Measurements from ENCODE around the gene THRSP. TPM values are rescaled to one million over a fixed set of nuclear protein-coding genes. Genes with fewer than 3 reads are reported as not detected.
"Not testable (repeated sequence)": the region's sequence is repeated elsewhere in the genome, so short reads cannot be mapped to it uniquely, and the experiment has no call there.

Gene THRSP
- total and polyA plus RNA-seq, 4 donors = 30.9 to 90.1 (median 51.1) TPM; not detected in 1

- Histone ChIP-seq H3K27me3 (ENCODE audit: control insufficient read depth in 4 of 4, insufficient read depth in 4 of 4, low read length in 3 of 4) (no peaks in the 10 kb centered on the region), H3K9me3 (ENCODE audit: control insufficient read depth in 4 of 4, low read length in 3 of 4) (no peaks in the 10 kb centered on the region), H3K4me1 (ENCODE audit: control insufficient read depth in 4 of 4, insufficient read depth in 4 of 4, low read length in 3 of 4) (peaks cover 0 to 15% (median 5%) of the 10 kb centered on the region in 4 donors), H3K36me3 (ENCODE audit: control insufficient read depth in 4 of 4, insufficient read depth in 3 of 4, low read depth in 1 of 4, low read length in 3 of 4) (no peaks in the 10 kb centered on the region), H3K4me3 (ENCODE audit: low read depth in 1 of 3, low read length in 3 of 3) (no peak overlapping the region), H3K9ac (ENCODE audit: low read depth in 1 of 2, low read length in 2 of 2) (no peak overlapping the region), H3K27ac (ENCODE audit: low read depth in 1 of 2, low read length in 2 of 2) (no peak overlapping the region)
- DNase-seq (ENCODE audit: low spot score) = no peak
- TF ChIP-seq REST (IDR thresholded peaks at IDR 0.05) = no peak
- no peak for TF ChIP-seq JUND (IDR thresholded peaks at IDR 0.05)
- no peak for TF ChIP-seq ATF3 (IDR thresholded peaks at IDR 0.05)
- TF ChIP-seq CTCF (IDR thresholded peaks at IDR 0.05; ENCODE audit: low read depth, low read length, missing input control) = no peak
- TF ChIP-seq HNF4A (conservative IDR thresholded peaks at IDR 0.05) = no peak
- TF ChIP-seq GABPA (IDR thresholded peaks at IDR 0.05 in 1 of 2, conservative IDR thresholded peaks at IDR 0.05 in 1 of 2) = no peak
- TF ChIP-seq ZBTB33 (IDR thresholded peaks at IDR 0.05) = no peak
- no peak for TF ChIP-seq SP1 (IDR thresholded peaks at IDR 0.05)
- no peak for TF ChIP-seq EGR1 (IDR thresholded peaks at IDR 0.05; ENCODE audit: low read depth in 2 of 2)
- no peak for TF ChIP-seq FOXA2 (IDR thresholded peaks at IDR 0.05)
- no peak for TF ChIP-seq MAX (IDR thresholded peaks at IDR 0.05)
- no peak for TF ChIP-seq YY1 (IDR thresholded peaks at IDR 0.05)
- no peak for TF ChIP-seq RXRA (IDR thresholded peaks at IDR 0.05)
- no peak for TF ChIP-seq TAF1 (conservative IDR thresholded peaks at IDR 0.05)
- no peak for TF ChIP-seq FOXA1 (IDR thresholded peaks at IDR 0.05)
- no peak for TF ChIP-seq NR2F2 (IDR thresholded peaks at IDR 0.05)
- TF ChIP-seq RAD21 (IDR thresholded peaks at IDR 0.05) = no peak
- no peak for TF ChIP-seq HNF4G (IDR thresholded peaks at IDR 0.05)
- 96% methylated on average over 2 of the region's 2 CpGs for WGBS
Measured at GRCh38 chr11:78027759-78028158, 35.9 kb upstream of the THRSP start.

GRCh38 chr11:78028423-78028822 is 35.2 kb upstream of the THRSP start:
- H3K4me1 ChIP-seq (ENCODE audit: control insufficient read depth in 4 of 4, insufficient read depth in 4 of 4, low read length in 3 of 4) = peaks cover 0 to 14% (median 5%) of the 10 kb centered on the region in 4 donors
- H3K9me3 ChIP-seq (ENCODE audit: control insufficient read depth in 4 of 4, low read length in 3 of 4); DNase-seq (ENCODE audit: low spot score); H3K27ac ChIP-seq (ENCODE audit: low read depth in 1 of 2, low read length in 2 of 2); H3K36me3 ChIP-seq (ENCODE audit: control insufficient read depth in 4 of 4, insufficient read depth in 3 of 4, low read depth in 1 of 4, low read length in 3 of 4); H3K27me3 ChIP-seq (ENCODE audit: control insufficient read depth in 4 of 4, insufficient read depth in 4 of 4, low read length in 3 of 4); H3K4me3 ChIP-seq (ENCODE audit: low read depth in 1 of 3, low read length in 3 of 3); H3K9ac ChIP-seq (ENCODE audit: low read depth in 1 of 2, low read length in 2 of 2): not testable (repeated sequence)
- 93% methylated on average over 9 of the region's 9 CpGs for WGBS
